GM18499 (cell line): ENCODE results near the gene SULT1C4.

Experiments used
- ATAC-seq: cut with Tn5 transposase; IDR thresholded peaks from one replicate; pipeline ENCODE4 v1.9.1; 2021; ENCODE audit warnings: moderate number of reproducible peaks; ENCODE audit not compliant: insufficient read depth, unreplicated experiment

Gene SULT1C4

GRCh38 chr2:108369153-108369552 is 8.6 kb upstream of the SULT1C4 start:
- no peak for ATAC-seq

- no peak for ATAC-seq
Observed at GRCh38 chr2:108370080-108370479, 7.7 kb upstream of the SULT1C4 start.

- no peak for ATAC-seq
Observed at GRCh38 chr2:108376774-108377173, 980 bp upstream of the SULT1C4 start.

- no peak for ATAC-seq
Observed at GRCh38 chr2:108377401-108377800, 353 bp upstream of the SULT1C4 start.

GRCh38 chr2:108378851-108379250 is 1.1 kb downstream of the SULT1C4 start:
- no peak for ATAC-seq

GRCh38 chr2:108382196-108382595 is 4.4 kb downstream of the SULT1C4 start:
- no peak for ATAC-seq

GRCh38 chr2:108383146-108383830 is 5.5 kb downstream of the SULT1C4 start:
- no peak for ATAC-seq

- ATAC-seq, result no peak
Observed at GRCh38 chr2:108384662-108385393, 7.1 kb downstream of the SULT1C4 start.

GRCh38 chr2:108385411-108386071 is 7.8 kb downstream of the SULT1C4 start:
- no peak for ATAC-seq

- ATAC-seq, result no peak
Observed at GRCh38 chr2:108388045-108388444, 10.3 kb downstream of the SULT1C4 start.

GRCh38 chr2:108390340-108390739 is 12.6 kb downstream of the SULT1C4 start:
- ATAC-seq, result no peak

GRCh38 chr2:108392029-108392428 is 14.3 kb downstream of the SULT1C4 start:
- ATAC-seq, result no peak

GRCh38 chr2:108393197-108393596 is 15.4 kb downstream of the SULT1C4 start:
- ATAC-seq, result no peak

- ATAC-seq, result no peak
Observed at GRCh38 chr2:108395155-108395554, 17.4 kb downstream of the SULT1C4 start.

- ATAC-seq, result no peak
Observed at GRCh38 chr2:108396845-108397244, 19.1 kb downstream of the SULT1C4 start.

GRCh38 chr2:108399479-108399878 is 21.7 kb downstream of the SULT1C4 start:
- no peak for ATAC-seq

- no peak for ATAC-seq
Observed at GRCh38 chr2:108401800-108402199, 24.0 kb downstream of the SULT1C4 start.

- ATAC-seq, result no peak
Observed at GRCh38 chr2:108403494-108403893, 25.7 kb downstream of the SULT1C4 start.

- no peak for ATAC-seq
Observed at GRCh38 chr2:108404784-108405397, 27.1 kb downstream of the SULT1C4 start.

GRCh38 chr2:108407864-108408729 is 30.3 kb downstream of the SULT1C4 start:
- ATAC-seq, result peak; percentile 70
